ENCODE results near the gene TEX9. TPM values are rescaled to one million over a fixed set of nuclear protein-coding genes. Genes with fewer than 3 reads are reported as not detected.

The TEX9 gene
- 2.9 and 4.0 TPM in 2 replicates for total RNA-seq

GRCh38 chr15:56365075-56365711 is at the start of gene TEX9:
Gene TEX9 (plus strand): TSS chr15:56365426. CDS start chr15:56365451, 25 bp downstream.

DNA sequence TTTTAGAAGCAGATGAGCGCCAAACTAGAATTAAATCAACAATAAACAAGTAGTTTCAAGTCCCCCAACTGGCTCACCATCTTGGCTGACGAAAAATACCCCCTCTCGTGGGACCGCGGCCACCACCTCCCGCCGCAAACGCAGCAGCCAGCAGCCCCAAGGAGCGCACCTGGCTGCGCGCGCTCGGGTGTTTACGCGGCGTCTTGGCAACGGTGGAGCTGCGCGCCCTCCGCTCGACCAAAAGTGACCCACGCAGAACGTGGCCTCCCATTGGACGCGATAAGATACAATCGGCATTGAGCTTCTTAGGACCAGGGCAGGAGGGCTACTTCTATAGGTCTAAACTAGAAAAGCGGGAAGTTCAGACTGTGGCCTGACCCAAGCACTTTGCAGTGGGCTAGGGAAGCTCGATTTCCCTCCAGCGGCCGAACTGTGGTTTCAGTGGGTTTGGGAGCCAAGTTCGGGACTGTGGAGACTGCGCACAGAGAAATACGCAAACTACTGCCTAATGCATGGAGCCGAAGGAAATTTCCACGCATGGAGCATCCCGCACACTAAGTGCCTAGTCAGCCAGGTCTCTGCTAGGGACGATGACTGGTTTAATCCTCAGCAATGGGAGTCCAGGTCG is 99.8 kb downstream of the TEX9 start, which contains the start of gene MNS1:
Gene MNS1 (minus strand): TSS at position 245 of the 628 bp plus-strand sequence. CDS start 165 bp downstream, at position 80.

Other genes starting within 250 kb of the TEX9 start
- 2.9 and 6.8 TPM in 2 replicates for gene RFX7, start 121.5 kb upstream of the TEX9 start, total RNA-seq
- gene MNS1, start 99.7 kb downstream of the TEX9 start, total RNA-seq, result 0.21 and 0.48 TPM in 2 replicates